ENCODE results near the gene ABLIM2. TPM values are rescaled to one million over a fixed set of nuclear protein-coding genes. Genes with fewer than 3 reads are reported as not detected.

Gene ABLIM2
- total RNA-seq, 2 experiments from 2014 or later = 0.32 to 0.54 TPM

DNA sequence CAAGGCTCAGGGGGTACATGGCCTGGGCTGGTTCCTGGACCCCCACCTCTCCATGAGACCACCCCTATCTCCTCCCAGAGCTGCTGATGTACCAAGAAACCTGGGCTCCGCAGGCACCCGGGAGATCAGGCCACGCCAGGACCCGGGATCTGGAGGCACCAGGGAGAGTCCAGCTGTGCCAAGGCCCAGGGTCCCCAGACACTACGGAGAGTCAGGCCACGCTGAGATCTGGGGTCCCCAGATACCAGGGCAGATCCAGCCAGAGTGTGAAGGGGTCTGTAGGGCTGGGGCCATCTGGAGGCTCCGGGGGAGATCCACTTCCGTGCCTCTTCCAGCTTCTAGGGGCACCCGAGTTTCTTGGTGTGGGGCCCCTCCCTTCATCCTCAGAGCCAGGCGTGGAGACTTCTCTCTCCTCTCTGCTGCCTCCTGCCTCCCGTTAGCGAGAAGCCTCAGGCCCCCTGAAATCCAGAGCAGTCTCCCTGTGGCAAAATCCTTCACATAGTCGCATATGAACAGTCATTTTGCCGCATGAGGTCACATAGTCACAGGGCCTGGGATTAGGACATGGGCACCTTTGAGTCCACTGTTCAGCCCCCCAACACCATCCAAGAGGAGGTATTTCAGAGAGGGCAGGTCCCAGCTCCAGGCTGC, 9.7 kb downstream of the ABLIM2 start:
- ChIA-PET CTCF (no interaction called here), POLR2A (no interaction called here)
- H3K4me3 Mint-ChIP-seq = no peak overlapping the region
- H3K9me3 Mint-ChIP-seq = no peaks in the 10 kb centered on the region
- ATAC-seq (no peak), DNase-seq (no peak)
- H3K4me1 Mint-ChIP-seq (ENCODE audit: low read depth) = no peaks in the 10 kb centered on the region
- H3K27ac Mint-ChIP-seq = no peak overlapping the region
- H3K27me3 Mint-ChIP-seq = peaks cover 3% of the 10 kb centered on the region
- no peaks in the 10 kb centered on the region for H3K36me3 Mint-ChIP-seq (ENCODE audit: low read depth)
- TF ChIP-seq, protein P1, sequence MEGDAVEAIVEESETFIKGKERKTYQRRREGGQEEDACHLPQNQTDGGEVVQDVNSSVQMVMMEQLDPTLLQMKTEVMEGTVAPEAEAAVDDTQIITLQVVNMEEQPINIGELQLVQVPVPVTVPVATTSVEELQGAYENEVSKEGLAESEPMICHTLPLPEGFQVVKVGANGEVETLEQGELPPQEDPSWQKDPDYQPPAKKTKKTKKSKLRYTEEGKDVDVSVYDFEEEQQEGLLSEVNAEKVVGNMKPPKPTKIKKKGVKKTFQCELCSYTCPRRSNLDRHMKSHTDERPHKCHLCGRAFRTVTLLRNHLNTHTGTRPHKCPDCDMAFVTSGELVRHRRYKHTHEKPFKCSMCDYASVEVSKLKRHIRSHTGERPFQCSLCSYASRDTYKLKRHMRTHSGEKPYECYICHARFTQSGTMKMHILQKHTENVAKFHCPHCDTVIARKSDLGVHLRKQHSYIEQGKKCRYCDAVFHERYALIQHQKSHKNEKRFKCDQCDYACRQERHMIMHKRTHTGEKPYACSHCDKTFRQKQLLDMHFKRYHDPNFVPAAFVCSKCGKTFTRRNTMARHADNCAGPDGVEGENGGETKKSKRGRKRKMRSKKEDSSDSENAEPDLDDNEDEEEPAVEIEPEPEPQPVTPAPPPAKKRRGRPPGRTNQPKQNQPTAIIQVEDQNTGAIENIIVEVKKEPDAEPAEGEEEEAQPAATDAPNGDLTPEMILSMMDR (IDR thresholded peaks at IDR 0.05) = no peak
- intact Hi-C loops (cut with micrococcal nuclease) = no loop called here

DNA sequence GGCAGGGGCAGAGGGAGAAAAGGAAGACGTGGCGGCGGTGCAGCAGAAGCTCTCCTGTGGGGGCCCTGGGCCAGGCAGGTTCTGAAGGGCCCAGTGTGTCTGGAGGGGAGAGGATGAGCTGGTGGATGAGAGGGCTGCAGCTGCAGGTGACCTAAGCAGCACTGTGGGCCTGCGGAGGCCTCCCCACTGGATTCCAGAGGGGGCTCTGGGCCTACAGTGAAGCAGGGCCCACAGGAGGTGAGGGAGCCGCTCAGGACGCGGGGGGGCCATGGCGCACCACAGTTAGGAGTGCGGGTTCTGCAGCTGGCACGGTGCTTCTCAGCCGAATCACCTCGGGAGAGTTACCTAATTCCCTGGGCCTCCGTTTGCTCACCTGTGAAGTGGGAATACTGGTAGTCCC, 10.5 kb downstream of the ABLIM2 start:
- Mint-ChIP-seq H3K9me3 (no peaks in the 10 kb centered on the region), H3K27me3 (peaks cover 5% of the 10 kb centered on the region), H3K27ac (no peak overlapping the region), H3K36me3 (ENCODE audit: low read depth) (no peaks in the 10 kb centered on the region), H3K4me1 (ENCODE audit: low read depth) (no peaks in the 10 kb centered on the region), H3K4me3 (no peak overlapping the region)
- ChIA-PET CTCF (interaction anchor here (1.0 kb wide), 1 partner anchor 11 kb away, joined by 3 read pairs; the partner anchor contains the start of gene ABLIM2), POLR2A (interaction anchor here (0.5 kb wide), 1 partner anchor 601 kb away, joined by 3 read pairs; no protein-coding TSS in a partner anchor)
- no peak for DNase-seq
- intact Hi-C loops (cut with micrococcal nuclease) = no loop called here
- no peak for ATAC-seq
- TF ChIP-seq, protein P1 (IDR thresholded peaks at IDR 0.05) = no peak

DNA sequence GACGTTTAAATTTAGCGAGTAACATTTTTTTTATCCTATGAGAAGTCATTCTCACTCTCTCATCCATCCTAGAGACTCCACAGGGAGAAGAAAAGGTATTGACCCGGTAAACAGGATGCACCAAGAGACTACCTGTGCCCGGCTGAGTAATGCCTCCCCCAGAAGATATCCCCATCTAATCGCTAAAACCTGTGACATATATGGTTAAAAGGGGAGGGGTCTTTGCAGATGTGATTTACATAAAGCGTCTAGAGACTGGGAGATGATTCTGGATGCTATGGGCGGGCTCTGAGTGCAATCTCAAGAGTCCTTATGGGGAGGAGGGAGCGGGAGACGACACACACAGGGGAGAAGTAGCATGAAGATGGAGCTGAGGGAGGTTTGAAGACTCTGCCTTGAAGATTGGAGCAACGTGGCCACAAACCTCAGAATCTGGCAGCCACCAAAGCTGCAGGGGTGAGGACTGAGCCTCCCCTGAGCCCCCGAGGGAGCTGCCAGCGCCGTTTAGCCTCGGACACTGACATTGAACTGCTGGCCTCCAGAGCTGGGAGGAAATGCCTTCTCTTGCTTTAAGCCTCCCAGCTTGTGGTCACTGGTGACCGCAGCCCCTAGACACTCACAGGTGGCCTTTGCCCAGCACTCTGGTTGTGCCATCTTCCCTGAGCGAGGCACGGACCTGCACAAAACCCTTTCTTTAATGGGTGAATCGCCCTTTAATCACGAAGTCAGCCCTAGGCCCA, 11.2 kb downstream of the ABLIM2 start:
- intact Hi-C loops (cut with micrococcal nuclease) = no loop called here
- CTCF ChIA-PET = interaction anchor here (1.0 kb wide), 1 partner anchor 11 kb away, joined by 3 read pairs; the partner anchor contains the start of gene ABLIM2
- H3K27me3 Mint-ChIP-seq = peaks cover 5% of the 10 kb centered on the region
- TF ChIP-seq, protein P1 (IDR thresholded peaks at IDR 0.05) = no peak
- no peak for DNase-seq
- no peaks in the 10 kb centered on the region for H3K36me3 Mint-ChIP-seq (ENCODE audit: low read depth)
- no peak overlapping the region for H3K27ac Mint-ChIP-seq
- H3K9me3 Mint-ChIP-seq = no peaks in the 10 kb centered on the region
- H3K4me3 Mint-ChIP-seq = no peak overlapping the region
- POLR2A ChIA-PET = no interaction called here
- ATAC-seq = no peak
- H3K4me1 Mint-ChIP-seq (ENCODE audit: low read depth) = no peaks in the 10 kb centered on the region

DNA sequence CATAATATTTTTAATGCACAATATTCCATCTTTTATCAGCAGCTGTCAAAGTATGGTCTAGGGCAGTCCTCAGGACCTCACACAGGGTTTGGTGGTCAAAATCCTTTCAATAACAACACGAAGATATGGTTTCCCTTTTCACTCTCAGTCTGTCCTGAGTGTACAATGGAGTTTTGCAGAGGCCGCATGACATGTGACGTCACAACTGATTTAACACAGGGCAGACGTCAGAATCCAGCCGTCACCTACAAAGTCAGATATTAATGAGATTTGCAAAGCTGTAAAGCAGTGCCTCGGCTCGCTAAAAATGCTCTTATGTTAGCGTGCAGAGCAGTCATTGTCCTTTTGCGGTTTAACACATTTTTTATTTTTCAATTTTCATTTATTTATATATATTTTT, 12.5 kb downstream of the ABLIM2 start:
- CTCF ChIA-PET = interaction anchor here (1.5 kb wide), 1 partner anchor 31 kb away, joined by 4 read pairs; no protein-coding TSS in a partner anchor
- H3K27ac Mint-ChIP-seq = no peak overlapping the region
- TF ChIP-seq, protein P1 (IDR thresholded peaks at IDR 0.05) = no peak

DNA sequence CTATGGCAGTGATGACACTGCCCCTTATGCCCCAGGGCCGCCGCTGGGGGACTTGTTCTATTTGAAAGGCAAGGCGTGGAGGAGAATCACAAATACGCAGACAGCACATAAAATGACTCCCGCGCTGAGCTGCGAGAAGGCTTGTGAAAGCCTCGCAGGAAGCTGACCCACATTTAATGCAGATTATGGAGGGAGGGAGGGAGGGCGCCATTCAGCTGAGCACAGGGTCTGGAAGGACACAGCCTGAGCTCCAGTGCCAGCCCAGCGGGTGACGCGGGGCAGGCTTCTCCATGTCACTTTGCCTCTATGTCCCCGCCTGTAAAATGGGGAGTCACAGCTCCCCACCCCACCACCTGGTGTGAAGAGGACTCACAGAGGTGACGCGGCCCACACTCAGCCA, 14.3 kb downstream of the ABLIM2 start:
- Mint-ChIP-seq H3K36me3 (ENCODE audit: low read depth) (no peaks in the 10 kb centered on the region), H3K9me3 (peaks cover 4% of the 10 kb centered on the region), H3K4me1 (ENCODE audit: low read depth) (no peaks in the 10 kb centered on the region), H3K27ac (no peak overlapping the region), H3K4me3 (no peak overlapping the region), H3K27me3 (peaks cover 5% of the 10 kb centered on the region)
- TF ChIP-seq, protein P1 (IDR thresholded peaks at IDR 0.05) = no peak
- POLR2A ChIA-PET = no interaction called here
- ATAC-seq (no peak), DNase-seq (no peak)
- CTCF ChIA-PET = no interaction called here
- intact Hi-C loops (cut with micrococcal nuclease) = no loop called here

More for the DNA sequence above, 12.5 kb downstream of the ABLIM2 start:
- Mint-ChIP-seq H3K27me3 (peaks cover 5% of the 10 kb centered on the region), H3K4me3 (no peak overlapping the region), H3K9me3 (no peaks in the 10 kb centered on the region), H3K4me1 (ENCODE audit: low read depth) (no peaks in the 10 kb centered on the region), H3K36me3 (ENCODE audit: low read depth) (no peaks in the 10 kb centered on the region)
- DNase-seq (no peak), ATAC-seq (no peak)
- POLR2A ChIA-PET = no interaction called here
- intact Hi-C loops (cut with micrococcal nuclease) = no loop called here

Data from activated CD8-positive, alpha-beta T cell treated with anti-CD3 and anti-CD28 coated beads for 36 hours (primary cell).